Glutamatergic neuron (in vitro differentiated cells): ENCODE measurements around the gene CHAT. TPM values are rescaled to one million over a fixed set of nuclear protein-coding genes. Genes with fewer than 3 reads are reported as not detected.

Experiments used
- DNase-seq: peaks from one replicate; pipeline ENCODE4 v3.0.0; 2022
- H3K27ac Mint-ChIP-seq: one replicate; pipeline ENCODE4 v1.8.0; 2020; ENCODE audit warnings: mild to moderate bottlenecking, mixed read lengths, inconsistent platforms; ENCODE audit not compliant: unreplicated experiment
- H3K27me3 Mint-ChIP-seq: one replicate; pipeline ENCODE4 v1.8.0; 2020; ENCODE audit warnings: mild to moderate bottlenecking, moderate library complexity, mixed read lengths, inconsistent platforms; ENCODE audit not compliant: unreplicated experiment
- H3K36me3 Mint-ChIP-seq: one replicate; pipeline ENCODE4 v1.8.0; 2020; ENCODE audit warnings: mild to moderate bottlenecking, mixed read lengths, inconsistent platforms; ENCODE audit not compliant: unreplicated experiment
- H3K4me1 Mint-ChIP-seq: one replicate; pipeline ENCODE4 v1.8.0; 2020; ENCODE audit warnings: mild to moderate bottlenecking, low read depth, mixed read lengths, inconsistent platforms; ENCODE audit not compliant: unreplicated experiment
- H3K4me3 Mint-ChIP-seq: one replicate; pipeline ENCODE4 v1.8.0; 2020; ENCODE audit warnings: mild to moderate bottlenecking, mixed read lengths, inconsistent platforms; ENCODE audit not compliant: unreplicated experiment
- H3K9me3 Mint-ChIP-seq: one replicate; pipeline ENCODE4 v1.8.0; 2020; ENCODE audit warnings: mild to moderate bottlenecking, moderate library complexity, mixed read lengths, inconsistent platforms; ENCODE audit not compliant: unreplicated experiment
- total RNA-seq: library from RNA; stranded (reverse); fragmentation: NEBNext Ultra II Directional; extraction: Animal tissue kit (Norgen Biotek cat#: 25700); gene quantifications from one replicate; pipeline ENCODE4 v1.2.1, GENCODE V29; 2021; ENCODE audit not compliant: unreplicated experiment
- TF ChIP-seq, protein P1 (sequence below): fragments of 200-600 bp; sonication (generic); IDR thresholded peaks from one replicate; pipeline ENCODE4 v1.5.0; 2021; ENCODE audit not compliant: partially characterized antibody, unreplicated experiment

Gene CHAT
- total RNA-seq, 1 donor from 2014 or later, result 15.4 TPM

GRCh38 chr10:49615213-49615612 is 1.4 kb downstream of the CHAT start:
- H3K4me1 Mint-ChIP-seq, result peaks cover 33% of the 10 kb centered on the region
- H3K9me3 Mint-ChIP-seq, result peaks cover 17% of the 10 kb centered on the region
- no peak for DNase-seq
- no peak overlapping the region for H3K27ac Mint-ChIP-seq
- TF ChIP-seq, protein P1, sequence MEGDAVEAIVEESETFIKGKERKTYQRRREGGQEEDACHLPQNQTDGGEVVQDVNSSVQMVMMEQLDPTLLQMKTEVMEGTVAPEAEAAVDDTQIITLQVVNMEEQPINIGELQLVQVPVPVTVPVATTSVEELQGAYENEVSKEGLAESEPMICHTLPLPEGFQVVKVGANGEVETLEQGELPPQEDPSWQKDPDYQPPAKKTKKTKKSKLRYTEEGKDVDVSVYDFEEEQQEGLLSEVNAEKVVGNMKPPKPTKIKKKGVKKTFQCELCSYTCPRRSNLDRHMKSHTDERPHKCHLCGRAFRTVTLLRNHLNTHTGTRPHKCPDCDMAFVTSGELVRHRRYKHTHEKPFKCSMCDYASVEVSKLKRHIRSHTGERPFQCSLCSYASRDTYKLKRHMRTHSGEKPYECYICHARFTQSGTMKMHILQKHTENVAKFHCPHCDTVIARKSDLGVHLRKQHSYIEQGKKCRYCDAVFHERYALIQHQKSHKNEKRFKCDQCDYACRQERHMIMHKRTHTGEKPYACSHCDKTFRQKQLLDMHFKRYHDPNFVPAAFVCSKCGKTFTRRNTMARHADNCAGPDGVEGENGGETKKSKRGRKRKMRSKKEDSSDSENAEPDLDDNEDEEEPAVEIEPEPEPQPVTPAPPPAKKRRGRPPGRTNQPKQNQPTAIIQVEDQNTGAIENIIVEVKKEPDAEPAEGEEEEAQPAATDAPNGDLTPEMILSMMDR, result no peak
- peaks cover 6% of the 10 kb centered on the region for H3K36me3 Mint-ChIP-seq
- H3K4me3 Mint-ChIP-seq, result no peak overlapping the region
- H3K27me3 Mint-ChIP-seq, result peaks cover 41% of the 10 kb centered on the region

DNA sequence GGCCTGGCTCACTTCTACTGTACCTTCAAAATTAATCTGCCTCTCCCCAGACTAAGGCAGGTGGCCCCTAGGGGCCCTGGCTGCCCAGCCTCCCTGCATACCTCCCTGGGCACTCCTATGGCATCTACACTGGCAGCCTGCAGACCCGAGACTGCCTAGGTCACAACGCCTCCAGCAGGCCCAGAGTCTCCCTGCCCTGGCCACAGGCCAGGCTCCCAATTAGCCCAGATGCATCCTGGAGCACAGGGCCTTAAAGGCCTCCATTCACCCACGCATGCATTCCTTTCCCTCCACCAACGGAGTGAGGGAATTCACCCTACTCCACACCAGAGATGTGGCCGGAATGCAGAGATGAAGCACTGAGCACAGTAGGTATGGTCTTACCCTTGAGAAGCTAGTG is 1.9 kb downstream of the CHAT start:
- peak overlapping the region; percentile 42 for H3K4me3 Mint-ChIP-seq
- peaks cover 17% of the 10 kb centered on the region for H3K9me3 Mint-ChIP-seq

GRCh38 chr10:49616421-49617101 is 2.7 kb downstream of the CHAT start:
- no peak for DNase-seq

More for the DNA sequence above, 1.9 kb downstream of the CHAT start:
- peaks cover 6% of the 10 kb centered on the region for H3K36me3 Mint-ChIP-seq
- no peak for DNase-seq
- peaks cover 33% of the 10 kb centered on the region for H3K4me1 Mint-ChIP-seq
- TF ChIP-seq, protein P1, result no peak
- H3K27me3 Mint-ChIP-seq, result peaks cover 41% of the 10 kb centered on the region
- no peak overlapping the region for H3K27ac Mint-ChIP-seq

DNA sequence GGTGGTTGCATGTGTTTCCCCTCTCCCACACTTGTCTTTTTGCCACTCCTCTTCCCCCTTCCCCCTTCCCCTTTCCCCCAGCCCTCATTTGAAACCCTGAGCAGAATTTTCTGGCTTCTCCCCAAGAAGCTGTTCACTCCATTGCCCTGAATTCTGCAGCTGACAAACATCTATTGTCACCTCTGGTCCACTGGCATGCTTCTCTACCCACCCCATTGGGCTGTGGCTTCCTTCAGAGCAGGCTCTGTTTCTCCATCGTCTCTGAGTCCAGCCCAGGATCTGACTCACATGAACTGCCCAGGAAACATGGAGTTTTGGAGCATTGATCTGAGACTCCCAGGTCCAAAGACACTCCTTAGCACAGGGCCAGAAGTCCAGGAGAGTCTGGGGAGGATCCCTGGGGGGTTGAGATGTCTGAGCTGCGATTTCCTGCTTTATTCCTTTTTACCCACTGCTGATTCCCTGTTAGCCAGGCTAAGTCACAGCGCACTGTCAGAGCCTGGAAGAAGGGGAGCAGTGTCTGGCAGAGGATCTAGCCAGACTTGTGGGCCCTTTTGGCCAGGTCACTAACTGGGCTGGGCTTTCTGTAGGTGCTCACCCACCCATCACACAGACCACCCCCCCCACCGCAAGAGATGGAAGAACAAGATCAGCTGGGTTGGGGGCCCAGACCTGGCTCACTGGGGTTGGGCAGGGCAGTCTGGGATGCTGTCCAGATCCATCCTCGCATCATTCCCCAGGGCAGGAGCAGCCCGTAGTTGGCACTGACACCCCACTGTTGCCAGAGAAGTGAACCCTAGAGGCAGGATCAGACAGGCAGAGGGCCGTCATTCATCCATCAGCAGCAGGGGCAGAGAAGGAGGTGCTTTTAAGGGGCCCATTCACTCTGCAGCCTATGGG is 3.5 kb downstream of the CHAT start:
- H3K4me3 Mint-ChIP-seq, result no peak overlapping the region
- H3K9me3 Mint-ChIP-seq, result peaks cover 13% of the 10 kb centered on the region
- peaks cover 36% of the 10 kb centered on the region for H3K4me1 Mint-ChIP-seq
- TF ChIP-seq, protein P1, result no peak
- peak; percentile 13 for DNase-seq
- peaks cover 33% of the 10 kb centered on the region for H3K27me3 Mint-ChIP-seq
- H3K27ac Mint-ChIP-seq, result no peak overlapping the region
- H3K36me3 Mint-ChIP-seq, result peaks cover 6% of the 10 kb centered on the region

More at GRCh38 chr10:49616421-49617101, 2.7 kb downstream of the CHAT start:
- Mint-ChIP-seq H3K9me3 (peaks cover 16% of the 10 kb centered on the region), H3K27me3 (peaks cover 35% of the 10 kb centered on the region), H3K4me3 (no peak overlapping the region), H3K36me3 (peaks cover 6% of the 10 kb centered on the region), H3K4me1 (peaks cover 36% of the 10 kb centered on the region), H3K27ac (no peak overlapping the region)
- TF ChIP-seq, protein P1, result no peak
